PC-9 (cell line): Measurements from ENCODE around the gene CD226. TPM values are rescaled to one million over a fixed set of nuclear protein-coding genes. Genes with fewer than 3 reads are reported as not detected.
"Not testable (repeated sequence)": the region's sequence is repeated elsewhere in the genome, so short reads cannot be mapped to it uniquely, and the experiment has no call there.

Source experiments
- BruUV-seq: library from RNA; stranded (reverse); fragments of 400-500 nt; replicated peaks from 2 replicates; lab custom pipeline; 2021; lab: Mats Ljungman, UMichigan
- CTCF ChIA-PET: fragments of 300-600 bp; sonication (Branson Sonifier 250); formaldehyde crosslinking; loops from one replicate; lab custom pipeline; 2022; ENCODE audit warnings: antibody characterized with exemption; lab: Charles Lee
- POLR2A ChIA-PET: fragments of 300-600 bp; sonication (Branson Sonifier 250); formaldehyde crosslinking; loops from one replicate; lab custom pipeline; 2022; ENCODE audit warnings: antibody characterized with exemption; ENCODE audit not compliant: unreplicated experiment; lab: Charles Lee
- DNase-seq, 2 experiments: peaks; one replicate each; pipeline versions ENCODE4 v3.0.0 to v3.0.0-alpha.2; 2015 to 2022; ENCODE audit warnings: mixed read lengths in 1 of 2
- H2AFZ ChIP-seq: fragments of 200-600 bp; sonication (generic); 2 replicates; pipeline ENCODE4 v1.8.1; 2017; ENCODE audit warnings: antibody characterized with exemption
- H3F3A ChIP-seq: fragments of 200-600 bp; sonication (generic); 2 replicates; pipeline ENCODE4 v1.8.1; 2017; ENCODE audit warnings: antibody characterized with exemption, mild to moderate bottlenecking, low read depth; ENCODE audit not compliant: insufficient read depth
- H3K27ac ChIP-seq: fragments of 200-600 bp; sonication (generic); 2 replicates; pipeline ENCODE4 v1.6.1; 2016; ENCODE audit warnings: mixed run types
- H3K27me3 ChIP-seq: fragments of 200-600 bp; sonication (generic); 2 replicates; pipeline ENCODE4 v1.6.1; 2016; ENCODE audit warnings: low read depth, mixed run types; ENCODE audit not compliant: insufficient read depth
- H3K36me3 ChIP-seq: fragments of 200-600 bp; sonication (generic); 2 replicates; pipeline ENCODE4 v1.6.1; 2016; ENCODE audit warnings: low read depth, mixed run types
- H3K4me1 ChIP-seq: fragments of 200-600 bp; sonication (generic); replicated peaks from 2 replicates; pipeline ENCODE4 v1.6.1; 2016; ENCODE audit warnings: mixed run types; ENCODE audit not compliant: insufficient read depth
- H3K4me2 ChIP-seq: fragments of 200-600 bp; sonication (generic); 2 replicates; pipeline ENCODE4 v1.6.1; 2017; ENCODE audit warnings: mixed run types
- H3K4me3 ChIP-seq: fragments of 200-600 bp; sonication (generic); 2 replicates; pipeline ENCODE4 v1.6.1; 2016; ENCODE audit warnings: mixed run types
- H3K79me2 ChIP-seq: fragments of 200-600 bp; sonication (generic); 2 replicates; pipeline ENCODE4 v1.6.1; 2017; ENCODE audit warnings: low read depth, mixed run types
- H3K9me2 ChIP-seq: fragments of 200-600 bp; sonication (generic); 2 replicates; pipeline ENCODE4 v1.8.1; 2017; ENCODE audit warnings: mild to moderate bottlenecking; ENCODE audit not compliant: insufficient read depth
- H3K9me3 ChIP-seq: fragments of 200-600 bp; sonication (generic); 2 replicates; pipeline ENCODE4 v1.8.1; 2016; ENCODE audit warnings: low read depth; ENCODE audit not compliant: insufficient read depth
- H4K20me1 ChIP-seq: fragments of 200-600 bp; sonication (generic); 2 replicates; pipeline ENCODE4 v1.8.1; 2017; ENCODE audit not compliant: insufficient read depth
- EZH2 ChIP-seq: fragments of 200-600 bp; sonication (generic); IDR thresholded peaks from 2 replicates; pipeline ENCODE4 v1.8.0; 2017; ENCODE audit warnings: antibody characterized with exemption, low read depth
- intact Hi-C: fragments of 100-400 bp; cut with micrococcal nuclease; formaldehyde crosslinking; loops from one replicate; pipeline ENCODE4 v1.10.0; 2022; ENCODE audit not compliant: unreplicated experiment
- total RNA-seq: library from RNA; stranded (reverse); gene quantifications from 2 replicates; pipeline ENCODE4 v1.2.3, GENCODE V29; 2021
- TF ChIP-seq, protein P1 (sequence below): fragments of 200-600 bp; sonication (generic); conservative IDR thresholded peaks from 2 replicates; pipeline ENCODE4 v1.6.1; 2017; ENCODE audit warnings: mixed run types, antibody characterized with exemption, mild to moderate bottlenecking, moderate library complexity

CD226 gene
- total RNA-seq, 1 experiment from 2014 or later, result 0.13 TPM

DNA sequence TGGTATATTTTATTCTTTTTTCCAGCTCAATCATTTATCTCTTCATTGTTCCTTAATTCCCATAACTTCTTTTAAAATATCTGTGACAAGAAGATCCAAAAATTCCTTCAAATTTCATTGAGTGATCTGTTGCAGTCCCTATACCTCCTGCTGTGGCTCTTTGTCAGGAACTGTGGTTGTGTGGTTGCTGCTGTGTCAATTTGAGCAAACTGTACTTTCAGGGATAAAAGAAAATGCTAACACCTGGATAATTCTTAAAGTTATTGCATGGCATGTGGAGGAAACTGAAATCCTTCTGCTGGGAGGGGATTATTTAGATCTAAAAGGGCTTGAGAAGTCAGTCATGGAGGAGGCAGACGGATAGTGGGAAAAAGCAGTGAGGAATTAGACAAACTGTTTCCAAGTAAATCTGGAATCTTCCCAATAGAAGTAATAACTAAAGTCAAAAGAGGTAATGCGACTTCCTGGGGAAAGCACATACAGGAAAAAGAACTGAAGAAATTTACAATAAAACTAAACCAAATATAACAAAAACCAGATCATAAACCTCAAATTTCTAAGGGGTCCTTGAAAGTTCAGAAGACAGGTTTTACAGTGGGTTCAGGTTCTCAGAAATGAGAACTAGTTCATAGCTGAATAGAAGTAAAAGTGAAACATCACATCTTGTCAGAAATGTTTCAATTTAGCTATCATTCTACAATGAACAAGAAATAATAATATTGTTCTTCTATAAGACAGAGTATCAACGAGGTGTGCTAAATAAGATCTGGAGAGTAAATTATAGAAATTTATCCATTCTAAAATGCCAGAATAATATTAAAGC, 33.5 kb upstream of the CD226 start:
- H3K27me3 ChIP-seq, result no peaks in the 10 kb centered on the region
- H3K79me2 ChIP-seq, result no peaks in the 10 kb centered on the region
- no peaks in the 10 kb centered on the region for H3K4me1 ChIP-seq
- intact Hi-C loops, result no loop called here
- H4K20me1 ChIP-seq, result no peaks in the 10 kb centered on the region
- ChIA-PET CTCF (no interaction called here), POLR2A (no interaction called here)
- H3K9me3 ChIP-seq, result no peaks in the 10 kb centered on the region
- DNase-seq, result no peak
- no peak overlapping the region for H3K4me3 ChIP-seq
- H2AFZ ChIP-seq, result no peak overlapping the region
- no peak for TF ChIP-seq EZH2
- TF ChIP-seq, protein P1, sequence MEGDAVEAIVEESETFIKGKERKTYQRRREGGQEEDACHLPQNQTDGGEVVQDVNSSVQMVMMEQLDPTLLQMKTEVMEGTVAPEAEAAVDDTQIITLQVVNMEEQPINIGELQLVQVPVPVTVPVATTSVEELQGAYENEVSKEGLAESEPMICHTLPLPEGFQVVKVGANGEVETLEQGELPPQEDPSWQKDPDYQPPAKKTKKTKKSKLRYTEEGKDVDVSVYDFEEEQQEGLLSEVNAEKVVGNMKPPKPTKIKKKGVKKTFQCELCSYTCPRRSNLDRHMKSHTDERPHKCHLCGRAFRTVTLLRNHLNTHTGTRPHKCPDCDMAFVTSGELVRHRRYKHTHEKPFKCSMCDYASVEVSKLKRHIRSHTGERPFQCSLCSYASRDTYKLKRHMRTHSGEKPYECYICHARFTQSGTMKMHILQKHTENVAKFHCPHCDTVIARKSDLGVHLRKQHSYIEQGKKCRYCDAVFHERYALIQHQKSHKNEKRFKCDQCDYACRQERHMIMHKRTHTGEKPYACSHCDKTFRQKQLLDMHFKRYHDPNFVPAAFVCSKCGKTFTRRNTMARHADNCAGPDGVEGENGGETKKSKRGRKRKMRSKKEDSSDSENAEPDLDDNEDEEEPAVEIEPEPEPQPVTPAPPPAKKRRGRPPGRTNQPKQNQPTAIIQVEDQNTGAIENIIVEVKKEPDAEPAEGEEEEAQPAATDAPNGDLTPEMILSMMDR, result no peak
- H3F3A ChIP-seq, result no peaks in the 10 kb centered on the region
- H3K9me2 ChIP-seq, result no peaks in the 10 kb centered on the region
- H3K27ac ChIP-seq, result no peak overlapping the region
- no TSS peak for BruUV-seq
- no peaks in the 10 kb centered on the region; the same call in 1 of the 2 replicates for H3K36me3 ChIP-seq
- H3K4me2 ChIP-seq, result no peak overlapping the region

DNA sequence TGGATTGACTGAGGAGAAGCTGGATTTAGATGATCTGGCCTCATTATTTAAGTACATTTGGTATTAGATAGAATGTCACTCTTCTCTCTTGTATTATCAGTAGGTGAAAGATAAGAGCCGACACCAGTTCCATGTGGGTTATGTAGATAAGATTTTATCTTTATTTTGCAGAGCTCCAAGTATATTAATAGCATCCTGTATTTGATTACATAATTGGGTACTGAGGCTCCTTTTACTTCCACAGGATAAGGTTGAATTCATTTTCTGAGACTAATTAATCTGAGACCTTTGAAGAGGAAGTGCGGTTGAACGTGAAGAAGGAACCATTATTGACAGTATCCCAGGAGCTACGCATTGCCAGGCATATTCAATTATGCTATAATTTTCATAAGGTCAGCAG, 32.8 kb upstream of the CD226 start:
- intact Hi-C loops, result no loop called here
- POLR2A ChIA-PET, result no interaction called here
- Histone ChIP-seq H3K9me2 (no peaks in the 10 kb centered on the region), H3K4me2 (no peak overlapping the region), H3K27ac (no peak overlapping the region), H3K4me3 (no peak overlapping the region), H3K79me2 (no peaks in the 10 kb centered on the region), H3K36me3 (no peaks in the 10 kb centered on the region; the same call in 1 of the 2 replicates), H3F3A (no peaks in the 10 kb centered on the region), H2AFZ (no peak overlapping the region), H4K20me1 (no peaks in the 10 kb centered on the region), H3K4me1 (no peaks in the 10 kb centered on the region), H3K27me3 (no peaks in the 10 kb centered on the region), H3K9me3 (no peaks in the 10 kb centered on the region)
- no peak for DNase-seq
- CTCF ChIA-PET, result no interaction called here
- no TSS peak for BruUV-seq
- TF ChIP-seq EZH2, result no peak
- TF ChIP-seq, protein P1, result no peak

DNA sequence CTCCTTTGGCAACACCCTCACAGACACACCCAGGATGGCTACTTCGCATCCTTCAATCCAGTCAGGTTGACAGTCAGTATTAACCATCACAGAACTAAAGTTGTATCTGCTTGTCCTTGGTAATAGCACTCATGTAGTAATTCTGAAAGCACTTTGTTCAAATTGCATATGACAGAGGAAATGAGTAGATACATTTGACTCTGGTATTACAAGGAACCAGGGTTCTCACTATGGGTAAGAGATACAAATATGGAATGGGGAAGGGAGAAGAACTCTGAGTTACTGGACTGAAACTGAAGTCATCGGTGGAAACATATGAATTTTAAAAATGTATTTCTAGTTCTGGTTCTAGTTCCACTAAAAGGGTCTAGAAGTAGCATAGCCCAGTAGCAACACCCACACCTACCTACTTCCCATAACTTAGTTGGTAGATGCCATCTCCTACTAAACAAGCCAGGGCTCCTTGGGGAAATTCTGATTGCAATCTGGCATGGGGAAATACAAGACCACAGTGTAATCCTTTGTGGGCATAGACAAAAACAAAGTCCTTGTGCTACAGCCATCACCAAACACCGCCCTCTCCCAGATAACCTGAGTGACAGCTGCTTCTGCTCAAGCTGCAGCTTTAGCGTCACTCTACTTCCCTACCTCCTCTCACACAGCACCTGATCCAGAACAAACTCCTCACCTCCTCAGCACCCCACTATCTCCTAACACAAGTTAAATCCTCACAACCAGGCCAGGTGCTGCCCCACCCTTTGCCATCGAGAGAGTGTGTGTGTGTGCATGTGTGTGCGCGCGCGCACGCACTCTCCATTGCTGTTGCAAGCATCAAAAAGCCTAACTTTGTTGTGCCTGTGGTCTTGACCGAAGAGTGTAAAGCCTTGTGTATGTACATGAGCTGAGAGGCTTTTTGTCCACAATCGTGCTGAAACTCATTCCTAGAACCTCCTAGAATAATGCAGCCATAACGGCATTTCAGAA, 31.4 kb upstream of the CD226 start:
- H4K20me1 ChIP-seq, result no peaks in the 10 kb centered on the region
- H3K27ac ChIP-seq, result no peak overlapping the region
- H3K4me2 ChIP-seq, result no peak overlapping the region
- intact Hi-C loops, result no loop called here
- no peak for DNase-seq
- no peaks in the 10 kb centered on the region for H3K4me1 ChIP-seq
- no peaks in the 10 kb centered on the region; the same call in 1 of the 2 replicates for H3K36me3 ChIP-seq
- H3F3A ChIP-seq, result no peaks in the 10 kb centered on the region
- no peaks in the 10 kb centered on the region for H3K9me2 ChIP-seq
- no peaks in the 10 kb centered on the region for H3K9me3 ChIP-seq
- TF ChIP-seq, protein P1, result no peak
- no peak for TF ChIP-seq EZH2
- ChIA-PET POLR2A (no interaction called here), CTCF (no interaction called here)
- H3K79me2 ChIP-seq, result no peaks in the 10 kb centered on the region
- H3K27me3 ChIP-seq, result no peaks in the 10 kb centered on the region
- no peak overlapping the region for H3K4me3 ChIP-seq
- H2AFZ ChIP-seq, result no peak overlapping the region
- no TSS peak for BruUV-seq

DNA sequence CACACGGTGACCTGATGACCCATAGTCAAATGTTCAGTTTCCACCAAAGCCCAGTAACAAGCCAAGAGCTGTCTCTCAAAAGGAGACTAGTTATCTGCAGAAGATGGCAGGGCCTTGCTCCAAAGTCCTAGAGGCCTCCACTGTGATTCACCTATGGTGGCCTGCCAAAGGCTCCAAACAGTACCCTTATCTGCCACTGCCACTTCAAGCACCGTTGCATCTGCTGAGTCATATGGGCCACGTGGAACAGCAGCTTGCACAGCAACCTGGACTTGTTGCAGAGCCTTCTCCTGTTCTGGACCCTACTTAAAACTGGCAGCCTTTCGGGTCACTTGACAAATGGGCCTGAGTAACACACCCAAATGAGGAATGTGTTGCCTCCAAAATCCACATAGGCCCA, 27.6 kb upstream of the CD226 start:
- H3K27ac ChIP-seq, H3K4me1 ChIP-seq, H3K4me3 ChIP-seq, DNase-seq, BruUV-seq, H3K9me2 ChIP-seq, intact Hi-C loops, H3K9me3 ChIP-seq, CTCF ChIA-PET, H3K36me3 ChIP-seq, H3F3A ChIP-seq, H3K27me3 ChIP-seq, H3K79me2 ChIP-seq, H2AFZ ChIP-seq, POLR2A ChIA-PET, H4K20me1 ChIP-seq, H3K4me2 ChIP-seq: not testable (repeated sequence)
